ENCODE data around the gene ASCC1.
"Not testable (repeated sequence)": the region's sequence is repeated elsewhere in the genome, so short reads cannot be mapped to it uniquely, and the experiment has no call there.

Gene ASCC1, protein sequence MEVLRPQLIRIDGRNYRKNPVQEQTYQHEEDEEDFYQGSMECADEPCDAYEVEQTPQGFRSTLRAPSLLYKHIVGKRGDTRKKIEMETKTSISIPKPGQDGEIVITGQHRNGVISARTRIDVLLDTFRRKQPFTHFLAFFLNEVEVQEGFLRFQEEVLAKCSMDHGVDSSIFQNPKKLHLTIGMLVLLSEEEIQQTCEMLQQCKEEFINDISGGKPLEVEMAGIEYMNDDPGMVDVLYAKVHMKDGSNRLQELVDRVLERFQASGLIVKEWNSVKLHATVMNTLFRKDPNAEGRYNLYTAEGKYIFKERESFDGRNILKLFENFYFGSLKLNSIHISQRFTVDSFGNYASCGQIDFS

DNA sequence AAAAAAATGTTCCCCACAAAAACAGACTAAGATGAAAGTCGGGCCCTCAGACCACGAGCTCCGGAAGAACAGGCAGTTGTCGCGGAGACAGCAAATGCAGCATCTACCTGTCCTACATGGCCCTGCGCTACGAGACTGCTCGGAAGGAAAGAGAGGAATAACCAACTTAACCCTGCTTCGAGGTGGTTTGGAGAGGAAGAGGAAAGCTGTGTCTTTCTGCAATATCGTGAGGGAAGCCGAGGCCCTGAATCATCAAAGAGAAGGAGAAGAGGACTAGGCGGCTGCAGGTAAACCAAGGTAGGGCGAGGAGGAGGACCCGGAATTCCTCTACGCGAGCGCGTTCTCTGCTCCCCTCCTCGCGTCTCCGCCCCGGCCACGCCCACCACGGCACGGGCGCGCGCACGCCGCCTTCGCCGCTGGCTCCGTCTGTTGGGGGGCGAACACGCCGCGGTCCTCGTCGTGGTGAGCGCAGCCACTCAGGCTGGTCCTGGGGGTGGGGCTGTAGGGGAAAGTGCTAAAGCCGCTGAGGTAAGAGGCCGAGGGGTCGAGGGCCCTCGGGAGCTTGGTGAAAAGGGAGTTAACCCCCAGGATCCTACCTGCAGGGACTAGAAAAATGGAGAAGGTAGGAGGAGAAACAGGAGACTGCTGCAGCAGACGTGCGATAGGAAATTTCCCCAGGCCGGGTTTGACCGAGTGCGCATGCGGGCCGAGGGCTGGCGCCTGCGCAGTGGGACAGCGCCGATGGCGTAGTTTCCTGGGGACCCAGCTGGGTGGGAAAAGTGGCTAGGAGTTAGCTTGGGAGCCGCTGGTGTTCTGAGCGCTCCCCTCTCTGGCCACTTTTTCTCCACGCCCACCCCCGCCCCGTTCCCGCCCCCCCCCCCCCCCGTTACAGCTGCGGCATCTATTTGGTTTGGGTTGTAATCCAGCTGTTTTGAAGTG is at the start of gene ASCC1, which contains the start of gene ANAPC16:
ASCC1 (minus strand) TSS at position 666 of the 939 bp plus-strand sequence. CDS start 2,978 bp downstream, outside the sequence.
ANAPC16 (plus strand) TSS at position 402 of the 939 bp plus-strand sequence. CDS start 7,903 bp downstream, outside the sequence.
- DNase-seq = peak; percentile 82 to 94 (median 92)

DNA sequence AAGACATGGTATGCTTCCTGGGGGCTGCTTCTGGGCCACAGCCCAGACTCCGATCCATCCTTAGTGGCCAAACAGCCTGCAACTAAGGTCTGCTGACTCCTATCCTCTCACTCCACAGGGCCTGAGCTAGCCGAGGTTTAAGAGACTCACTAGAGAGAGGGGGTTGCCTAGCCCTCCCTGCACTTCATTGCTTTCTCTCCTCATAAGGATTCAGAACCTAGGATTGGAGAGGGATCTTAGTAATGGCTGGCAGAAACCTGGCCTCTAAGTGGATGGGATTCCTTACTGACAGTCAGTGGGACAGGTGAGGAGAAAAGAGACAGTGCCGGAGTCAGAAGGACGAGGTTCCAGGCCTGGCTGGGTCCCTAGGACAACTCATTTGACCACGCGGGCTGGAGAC is 49.4 kb upstream of the ASCC1 start:
- DNase-seq = no peak

DNA sequence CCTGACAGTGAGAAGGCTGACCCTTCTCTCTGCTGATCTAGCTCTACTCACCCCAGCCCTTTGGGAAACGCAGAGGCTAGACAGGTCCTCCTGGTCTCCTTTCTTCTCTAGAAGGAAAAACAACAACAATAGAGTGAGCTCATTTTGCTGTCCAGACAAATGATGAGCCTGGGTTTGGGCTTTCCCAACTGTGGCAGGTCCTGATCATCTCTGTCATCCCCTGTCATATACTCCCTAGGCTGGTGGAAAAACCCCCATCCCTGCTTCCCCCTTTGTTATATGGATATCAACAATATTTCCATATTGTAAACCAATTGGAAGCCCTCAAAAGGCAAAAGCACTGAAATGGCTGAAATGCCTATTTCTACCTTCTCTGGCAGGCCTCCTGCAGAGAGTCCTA is 48.5 kb upstream of the ASCC1 start:
- no peak for DNase-seq

DNA sequence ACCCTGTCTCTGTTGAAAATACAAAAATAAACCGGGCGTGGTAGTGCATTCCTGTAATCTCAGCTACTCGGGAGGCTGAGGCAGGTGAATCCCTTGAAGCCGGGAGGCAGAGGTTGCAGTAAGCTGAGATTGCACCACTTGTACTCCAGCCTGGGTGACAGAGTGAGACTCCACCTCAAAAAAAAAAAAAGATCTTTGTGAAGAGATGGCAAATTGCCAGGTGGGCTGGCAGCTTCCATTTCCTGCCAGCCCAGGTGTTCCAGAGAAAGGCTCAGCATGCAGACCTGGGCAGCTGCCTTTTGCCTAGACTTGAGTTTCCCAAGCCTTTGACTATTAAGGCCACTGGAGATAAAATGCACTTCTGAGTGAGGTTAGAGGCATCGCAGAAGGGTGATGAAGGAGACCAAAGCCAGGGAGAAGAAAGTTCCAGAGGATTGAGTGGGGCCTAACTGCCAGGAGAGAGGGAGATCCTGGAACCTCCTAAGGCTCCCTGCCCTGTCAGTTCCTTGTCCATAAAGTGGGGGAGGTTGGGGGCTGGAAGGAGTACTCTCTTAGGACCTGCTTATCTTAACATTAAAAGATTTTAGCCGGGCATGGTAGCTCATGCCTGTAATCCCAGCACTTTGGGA is 47.7 kb upstream of the ASCC1 start:
- peak; percentile 76 to 94 (median 83) for DNase-seq

DNA sequence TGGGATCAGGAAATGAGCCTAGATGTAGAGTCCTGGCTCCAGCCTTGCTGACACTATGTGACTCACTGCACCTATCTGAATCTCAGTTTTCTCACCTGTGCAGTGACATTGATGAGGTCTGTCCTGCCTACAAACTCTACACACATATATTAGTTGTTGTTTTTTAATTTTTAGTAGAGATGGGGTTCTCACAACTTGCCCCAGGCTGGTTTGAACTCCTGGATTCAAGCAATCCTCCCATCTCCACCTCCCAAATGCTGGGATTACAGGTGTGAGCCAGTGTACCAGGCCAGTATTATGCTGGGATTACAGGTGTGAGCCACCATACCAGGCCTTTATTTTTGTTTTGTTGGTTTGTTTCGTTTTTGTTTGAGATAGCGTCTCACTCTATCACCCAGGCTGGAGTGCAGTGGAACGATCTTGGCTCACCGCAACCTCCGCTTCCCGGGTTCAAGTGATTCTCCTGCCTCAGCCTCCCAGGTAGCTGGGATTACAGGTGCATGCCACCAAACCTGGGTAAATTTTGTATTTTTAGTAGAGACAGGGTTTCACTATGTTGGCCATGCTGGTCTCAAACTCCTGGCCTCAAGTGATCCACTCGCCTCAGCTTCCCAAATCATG is 45.8 kb upstream of the ASCC1 start:
- no peak for DNase-seq

DNA sequence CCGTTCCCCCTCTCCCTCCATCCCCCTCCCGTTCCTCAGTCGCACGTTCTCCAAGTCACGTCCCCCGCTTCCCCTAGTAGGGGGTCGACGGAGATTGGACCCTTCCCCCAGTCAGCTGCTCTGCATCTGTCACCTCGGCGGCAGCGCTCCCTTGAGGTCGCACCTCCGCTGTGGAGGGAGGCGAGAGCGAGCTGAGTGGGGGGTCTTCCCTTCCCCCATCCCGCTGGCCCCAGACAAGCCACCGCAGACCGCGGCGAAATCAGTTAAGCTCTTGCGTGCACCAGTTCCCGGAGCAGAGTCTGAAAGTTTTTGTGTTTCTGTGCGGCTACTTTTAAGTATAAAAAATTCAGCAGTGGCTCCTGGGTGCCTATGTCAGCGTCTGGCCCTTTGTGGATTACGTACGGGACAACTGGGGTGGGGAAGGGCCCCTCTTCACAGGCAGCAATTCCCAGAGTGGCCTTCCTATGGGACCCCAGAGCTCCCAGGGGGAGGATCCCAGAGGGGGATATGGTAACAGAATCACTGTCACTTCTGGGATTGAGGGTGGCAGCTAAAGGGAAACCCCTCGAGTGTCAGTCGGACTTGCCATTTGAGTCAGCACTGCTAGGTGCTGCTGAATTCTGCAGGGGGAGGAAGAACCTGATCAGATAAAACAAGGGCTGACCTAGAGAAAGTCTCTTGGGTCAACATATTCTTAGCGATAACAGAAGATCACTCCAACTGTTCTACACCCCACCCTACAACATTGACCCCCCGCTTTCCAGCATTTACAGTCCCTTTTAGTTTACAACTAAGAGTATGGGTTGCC is 45.1 kb upstream of the ASCC1 start:
- peak in 2 of 3 experiments; percentile 50 to 59 for DNase-seq

DNA sequence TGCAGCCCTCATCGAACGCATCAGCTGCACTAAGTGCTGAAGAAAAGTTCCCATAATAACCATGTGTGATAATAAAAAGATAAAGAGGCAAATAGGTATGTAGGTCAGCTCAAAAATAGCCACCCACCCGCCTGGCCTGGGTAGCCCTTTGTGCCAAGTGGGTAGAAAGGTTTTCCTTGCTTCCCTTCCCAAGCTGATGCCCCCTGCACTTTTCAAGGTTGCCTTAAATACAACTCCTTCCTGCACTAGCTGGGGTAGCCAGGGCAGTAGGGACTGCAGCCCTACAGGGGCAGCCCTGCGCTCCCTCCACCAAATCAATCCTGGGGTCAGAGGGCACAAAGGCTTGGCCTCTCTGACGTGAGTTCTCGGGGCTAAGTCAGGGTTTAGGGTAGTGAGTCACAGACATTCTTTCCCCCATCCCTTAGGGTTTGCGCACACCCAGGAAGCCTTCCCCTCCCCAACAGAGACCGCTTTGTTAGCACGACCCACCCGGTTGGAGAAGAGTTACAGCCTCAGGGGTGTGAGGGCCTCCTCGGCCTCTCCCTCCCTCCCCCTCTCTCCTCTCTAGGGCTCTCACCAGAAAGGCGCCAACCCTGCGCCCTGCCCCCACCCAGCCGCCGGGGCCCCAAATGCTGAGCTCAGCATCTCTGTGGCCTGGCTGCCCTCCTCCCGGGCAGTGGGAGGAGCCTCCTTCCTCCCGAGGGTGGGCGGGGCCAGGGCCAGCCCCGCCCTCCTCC is 44.3 kb upstream of the ASCC1 start:
- DNase-seq = peak; percentile 73 to 90 (median 80)

DNA sequence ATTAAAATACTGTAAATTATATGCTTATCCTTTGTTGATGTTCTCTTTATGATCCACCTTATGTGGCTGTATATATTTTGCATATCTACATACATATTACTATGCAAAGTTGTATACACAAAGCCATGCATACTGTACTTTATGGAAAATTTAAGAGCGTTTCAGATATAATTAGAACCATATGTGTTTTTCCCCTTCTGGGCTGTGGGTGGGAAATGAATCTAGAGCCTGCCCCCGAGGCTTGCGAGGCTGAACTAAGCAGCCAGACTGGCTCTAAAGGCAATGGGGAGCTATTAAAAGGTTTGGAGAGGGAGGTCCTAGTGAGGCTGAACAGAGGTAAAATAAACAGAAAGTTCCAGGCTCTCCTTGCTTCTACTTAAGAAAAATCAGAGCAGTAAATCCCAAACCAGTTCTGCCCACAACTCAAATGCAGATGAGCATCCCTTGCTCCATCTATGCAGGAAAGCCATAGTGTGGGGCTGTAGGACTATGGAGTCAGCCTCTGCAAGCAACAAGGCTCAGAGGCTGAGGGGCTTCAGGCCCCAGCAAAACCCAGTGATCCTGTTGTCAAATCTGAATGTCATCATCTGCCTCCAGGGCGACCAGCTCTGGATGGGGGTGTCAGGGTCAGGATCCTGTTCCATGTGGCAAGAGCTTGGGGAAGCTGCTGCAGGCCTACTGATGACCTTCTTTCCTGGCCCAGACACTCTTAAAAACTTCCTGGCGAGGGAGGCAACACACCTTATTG is 43.6 kb upstream of the ASCC1 start:
- peak in 2 of 3 experiments; percentile 47 to 61 for DNase-seq

DNA sequence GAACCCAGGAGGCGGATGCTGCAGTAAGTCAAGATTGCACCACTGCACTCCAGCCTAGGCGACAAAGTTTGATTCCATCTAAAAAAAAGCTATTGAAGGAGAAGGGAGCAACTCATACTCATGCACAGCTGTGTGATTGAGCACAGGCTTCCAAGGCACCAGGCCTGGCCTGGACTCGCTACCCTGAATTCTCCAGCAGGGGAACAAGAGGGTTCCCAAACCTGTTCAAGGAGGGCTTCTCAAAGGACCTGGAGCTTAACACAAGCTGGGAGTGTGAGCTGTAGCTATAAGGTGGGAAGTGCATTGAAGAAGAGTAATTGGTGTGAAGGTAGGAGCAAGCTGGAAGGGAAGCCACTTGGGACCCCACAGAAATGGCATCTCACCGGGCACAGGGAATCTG is 42.5 kb upstream of the ASCC1 start:
- no peak for DNase-seq

DNA sequence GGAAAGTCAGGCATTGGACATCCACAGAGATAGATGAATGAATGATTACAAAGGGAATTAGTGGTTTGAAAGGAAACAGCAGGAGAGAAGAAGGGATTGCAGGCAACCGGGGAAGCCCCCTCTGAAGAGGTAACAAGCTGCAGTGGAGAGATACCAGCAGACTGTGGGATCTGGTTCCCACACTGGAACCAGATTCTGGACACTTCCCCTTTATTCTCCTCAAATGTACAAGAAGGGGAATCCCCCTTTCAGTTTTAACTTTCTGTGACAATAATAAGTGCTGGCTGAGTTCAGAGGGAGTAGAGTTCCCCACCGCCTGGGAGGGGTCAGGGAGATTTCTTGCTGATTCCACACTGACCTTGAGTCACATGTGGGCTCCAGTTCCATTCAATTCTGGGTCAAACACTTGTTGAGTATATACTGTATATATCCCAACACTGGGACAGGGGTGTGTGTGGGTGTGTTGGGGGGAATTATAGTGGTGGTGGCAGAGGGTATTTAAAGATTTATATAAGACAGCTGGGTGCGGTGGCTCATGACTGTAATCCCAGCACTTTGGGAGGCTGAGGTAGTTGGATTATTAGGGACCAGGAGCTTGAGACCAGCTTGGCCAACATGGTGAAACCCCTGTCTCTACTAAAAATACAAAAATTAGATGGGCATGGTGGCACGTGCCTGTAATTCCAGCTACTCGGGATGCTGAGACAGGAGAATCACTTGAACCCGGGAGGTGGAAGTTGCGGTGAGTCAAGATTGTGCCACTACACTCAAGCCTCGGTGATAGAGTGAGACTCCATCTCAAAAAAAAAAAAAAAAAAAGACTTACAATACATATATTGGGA is 41.2 kb upstream of the ASCC1 start:
- DNase-seq = no peak

DNA sequence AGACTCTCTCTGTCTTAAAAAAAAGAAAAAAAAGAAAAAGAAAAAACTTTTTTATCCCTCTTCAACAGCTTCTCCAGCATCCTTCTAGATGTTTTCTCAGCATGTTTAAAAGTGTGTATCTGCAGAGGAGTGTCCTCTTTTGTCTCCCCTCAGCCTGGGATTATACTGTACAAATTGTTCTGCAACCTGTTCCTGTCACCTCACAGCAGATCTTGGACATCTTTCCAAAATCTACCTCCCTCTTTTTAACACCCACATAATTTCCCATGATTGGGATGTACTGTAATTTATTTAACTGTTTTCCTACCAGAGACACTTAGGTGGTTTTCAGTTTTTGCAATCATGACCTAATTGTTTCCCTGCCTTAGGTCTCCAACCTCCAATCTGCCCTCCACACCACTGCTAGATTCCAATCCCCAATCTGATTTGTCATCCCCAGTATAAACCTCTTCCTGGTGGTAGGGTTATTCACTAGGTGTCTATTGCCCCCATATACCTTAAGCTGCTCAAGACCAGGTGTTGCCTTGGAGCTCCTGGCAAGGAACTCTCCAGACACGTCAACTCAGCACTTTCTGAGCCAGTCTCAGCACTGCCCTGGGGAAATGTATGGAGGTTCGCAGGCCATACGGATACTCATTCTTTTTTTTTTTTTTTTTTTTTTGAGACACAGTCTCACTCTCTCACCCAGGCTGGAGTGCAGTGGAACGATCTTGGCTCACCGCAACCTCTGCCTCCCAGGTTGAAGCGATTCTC is 40.1 kb upstream of the ASCC1 start:
- DNase-seq = no peak

DNA sequence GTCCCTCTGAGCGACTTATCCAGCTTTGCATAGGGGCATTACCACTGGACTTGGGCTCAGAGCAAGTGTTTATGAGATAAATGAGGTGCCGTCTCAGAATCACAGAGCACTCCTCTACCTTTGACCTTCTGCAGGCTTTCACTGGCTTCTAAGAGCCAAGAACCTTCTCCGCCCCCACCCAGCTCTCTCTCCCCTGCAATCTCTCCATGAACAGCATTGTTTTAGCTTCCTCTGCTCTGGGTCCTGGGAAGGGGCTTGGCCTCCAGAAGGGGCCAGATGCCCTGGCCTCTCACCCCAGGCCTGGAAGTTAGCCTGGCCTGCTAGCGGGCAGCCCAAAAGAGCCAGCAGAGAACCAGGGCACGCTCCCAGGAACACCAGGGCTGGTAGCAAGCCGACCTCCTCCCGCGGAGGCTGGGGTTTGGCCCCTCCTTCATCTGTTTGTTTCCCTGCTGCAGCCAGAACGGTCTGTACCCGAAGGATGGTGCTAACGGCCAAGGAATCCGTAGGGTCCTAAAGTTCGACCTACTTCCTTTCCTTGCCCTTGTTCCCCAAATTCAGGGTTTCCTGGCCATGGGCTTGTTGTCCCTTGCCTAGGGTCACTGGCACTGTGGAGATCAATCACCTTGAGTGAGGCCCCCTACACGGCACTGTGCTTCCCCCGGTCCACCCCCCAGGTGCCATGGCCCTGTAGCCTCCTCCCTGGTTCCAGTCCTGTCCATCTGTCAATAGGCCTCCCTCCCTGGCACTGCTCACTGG is 38.9 kb upstream of the ASCC1 start:
- DNase-seq = peak; percentile 6 to 57 (median 41)

DNA sequence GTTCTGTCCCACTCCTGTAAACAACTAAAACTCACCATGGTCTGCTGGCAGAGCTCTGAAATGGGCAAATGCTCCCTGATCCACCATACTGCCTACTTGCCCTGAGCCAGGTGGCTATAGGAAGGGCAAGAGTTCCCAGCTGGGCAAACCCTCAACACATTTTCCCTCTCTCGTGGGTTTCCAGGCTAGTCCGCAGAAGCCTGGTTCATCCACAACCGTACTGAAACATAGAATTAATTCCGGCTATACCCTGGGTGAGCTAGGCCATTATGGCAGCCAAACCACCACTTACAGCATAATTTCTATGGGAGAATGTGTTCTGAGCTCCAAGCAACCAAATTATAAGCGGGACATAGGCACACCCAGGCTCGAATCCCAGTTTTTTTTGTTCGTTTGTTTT is 37.5 kb upstream of the ASCC1 start:
- DNase-seq = no peak

DNA sequence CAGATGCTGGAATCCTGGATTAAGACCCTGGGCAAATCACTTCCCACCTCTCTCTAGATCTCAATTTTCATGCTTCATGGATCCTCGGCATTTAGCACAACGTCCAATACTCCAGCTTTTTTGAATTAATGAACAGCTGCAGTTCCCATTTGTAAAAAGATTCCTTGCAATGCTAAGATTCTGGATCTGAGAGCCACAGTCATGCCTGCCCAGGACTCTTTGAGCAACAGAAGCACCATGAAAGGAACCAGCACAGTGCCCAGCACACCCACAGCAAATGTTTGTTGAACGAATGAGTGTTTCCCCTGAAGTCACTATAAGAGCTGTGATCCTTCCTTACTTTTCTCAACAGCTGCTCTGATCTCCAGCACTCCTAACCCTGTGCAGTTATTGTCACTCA is 36.9 kb upstream of the ASCC1 start:
- no peak for DNase-seq

DNA sequence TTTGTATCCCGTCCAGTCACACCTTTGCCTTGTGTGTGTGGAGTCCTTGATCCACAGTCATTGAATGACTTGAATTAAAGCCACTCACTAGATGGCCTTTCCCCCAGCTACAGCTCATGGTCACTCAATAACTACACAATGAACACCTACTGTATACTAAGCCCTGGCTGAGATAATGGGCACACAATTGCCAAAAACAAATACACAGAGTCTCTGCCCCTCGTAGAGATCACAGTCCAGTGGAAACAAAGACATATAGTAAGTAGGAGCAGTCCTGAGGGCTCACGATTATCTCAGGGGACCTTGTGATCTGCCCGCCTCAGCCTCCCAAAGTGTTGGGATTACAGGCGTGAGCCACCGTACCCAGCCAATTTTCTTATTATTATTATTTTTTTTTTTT is 35.6 kb upstream of the ASCC1 start:
- no peak for DNase-seq

DNA sequence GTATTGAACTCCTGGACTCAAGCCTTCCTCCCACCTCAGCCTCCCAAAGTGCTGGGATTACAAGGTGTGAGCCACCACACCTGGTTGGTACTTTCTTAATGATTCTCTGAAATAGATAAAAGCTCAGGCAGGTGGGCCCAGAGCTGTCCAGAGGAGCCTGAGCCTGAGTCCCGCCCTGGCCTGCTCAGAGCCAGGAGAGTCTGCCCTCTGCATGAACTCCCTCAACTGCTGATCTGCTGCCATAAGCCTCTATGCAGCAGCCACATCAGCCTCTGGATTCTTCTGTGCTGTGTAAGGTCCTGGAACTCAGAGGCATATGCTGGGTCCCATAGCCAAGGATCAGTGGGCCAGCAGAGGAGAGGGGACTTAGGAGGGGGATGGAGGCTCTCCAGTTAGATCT is 34.6 kb upstream of the ASCC1 start:
- no peak for DNase-seq

DNA sequence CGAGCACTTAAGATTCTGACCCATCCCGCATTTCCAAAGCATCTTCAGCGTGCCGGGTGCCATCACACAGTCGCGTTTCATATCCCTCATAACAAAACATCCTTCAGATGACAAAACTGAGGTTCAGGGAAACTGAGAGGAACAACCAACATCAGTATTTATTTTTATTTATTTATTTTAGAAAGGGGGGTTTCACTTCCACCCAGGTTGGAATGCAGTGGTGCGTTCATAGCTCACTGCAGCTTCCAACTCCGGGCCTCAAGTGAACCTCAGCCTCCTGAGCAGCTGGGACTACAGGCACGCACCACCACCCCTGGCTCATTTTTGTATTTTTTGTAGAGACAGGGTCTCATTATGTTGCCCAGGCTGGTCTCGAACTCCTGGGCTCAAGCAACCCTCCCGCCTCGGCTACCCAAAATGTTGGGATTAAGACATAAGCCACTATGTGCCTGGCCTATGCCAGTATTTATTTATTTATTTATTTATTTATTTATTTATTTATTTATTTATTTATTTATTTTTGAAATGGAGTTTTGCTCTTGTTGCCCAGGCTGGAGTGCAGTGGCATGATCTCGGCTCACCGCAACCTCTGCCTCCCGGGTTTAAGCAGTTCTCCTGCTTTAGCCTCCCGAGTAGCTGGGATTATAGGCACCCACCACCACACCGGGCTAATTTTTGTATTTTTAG is 33.2 kb upstream of the ASCC1 start:
- not testable (repeated sequence) for DNase-seq

Data from NCI-H1417 (cell line).